Hepatocyte (in vitro differentiated cells): Measurements from ENCODE around the gene ACTR3C. TPM values are rescaled to one million over a fixed set of nuclear protein-coding genes. Genes with fewer than 3 reads are reported as not detected.
"Not testable (repeated sequence)": the region's sequence is repeated elsewhere in the genome, so short reads cannot be mapped to it uniquely, and the experiment has no call there.

Experiments used
- DNase-seq: peaks from one replicate; pipeline ENCODE4 v3.0.0-alpha.2; 2016; ENCODE audit warnings: low spot score
- H2AFZ ChIP-seq: fragments of 200-600 bp; sonication (generic); 2 replicates; pipeline ENCODE4 v1.6.0; 2016; ENCODE audit warnings: antibody characterized with exemption, mild to moderate bottlenecking
- H3K27ac ChIP-seq: fragments of 200-600 bp; sonication (generic); 2 replicates; pipeline ENCODE4 v1.5.1; 2016; ENCODE audit warnings: mild to moderate bottlenecking
- H3K27me3 ChIP-seq: fragments of 200-600 bp; sonication (generic); 2 replicates; pipeline ENCODE4 v1.6.1; 2016
- H3K36me3 ChIP-seq: fragments of 200-600 bp; sonication (generic); replicated peaks from 2 replicates; pipeline ENCODE4 v1.5.1; 2016; ENCODE audit warnings: low read depth; ENCODE audit not compliant: insufficient read depth
- H3K4me1 ChIP-seq: fragments of 200-600 bp; sonication (generic); 2 replicates; pipeline ENCODE4 v1.5.1; 2016; ENCODE audit warnings: mild to moderate bottlenecking, moderate library complexity; ENCODE audit not compliant: insufficient read depth
- H3K4me2 ChIP-seq: fragments of 200-600 bp; sonication (generic); 2 replicates; pipeline ENCODE4 v1.6.0; 2016
- H3K4me3 ChIP-seq: fragments of 200-600 bp; sonication (generic); 2 replicates; pipeline ENCODE4 v1.5.1; 2016; ENCODE audit warnings: mild to moderate bottlenecking
- H3K79me2 ChIP-seq: fragments of 200-600 bp; sonication (generic); 2 replicates; pipeline ENCODE4 v1.6.0; 2017; ENCODE audit warnings: mild to moderate bottlenecking
- H3K9me2 ChIP-seq: fragments of 200-600 bp; sonication (generic); replicated peaks from 2 replicates; pipeline ENCODE4 v1.6.0; 2017; ENCODE audit warnings: mild to moderate bottlenecking; ENCODE audit not compliant: insufficient read depth
- H3K9me3 ChIP-seq: fragments of 200-600 bp; sonication (generic); 2 replicates; pipeline ENCODE4 v1.5.1; 2016; ENCODE audit warnings: low read depth, mild to moderate bottlenecking
- H4K20me1 ChIP-seq: fragments of 200-600 bp; sonication (generic); 2 replicates; pipeline ENCODE4 v1.6.0; 2016; ENCODE audit warnings: mild to moderate bottlenecking; ENCODE audit not compliant: insufficient read depth, poor library complexity, severe bottlenecking
- WGBS: methylation state at CpG from one replicate; pipeline ENCODE4 v1.1.6; 2016; ENCODE audit warnings: low lambda C conversion rate; ENCODE audit errors: missing lambda C conversion rate; 5-methylcytosine and 5-hydroxymethylcytosine counted together
- polyA plus RNA-seq: library from polyadenylated mRNA; unstranded; fragments of >200 nt; fragmentation: Nextera tagmentation; extraction: Ambion mirVana; gene quantifications from 2 replicates; pipeline ENCODE4 v1.2.1, GENCODE V29; 2016
- total RNA-seq: library from RNA; depleted of rRNA; stranded (reverse); fragments of >200 nt; gene quantifications from 2 replicates; pipeline ENCODE4 v1.2.3, GENCODE V29; 2014

Gene ACTR3C
- total and polyA plus RNA-seq, 2 experiments from 2014 or later: 7.8 to 18.6 TPM

DNA sequence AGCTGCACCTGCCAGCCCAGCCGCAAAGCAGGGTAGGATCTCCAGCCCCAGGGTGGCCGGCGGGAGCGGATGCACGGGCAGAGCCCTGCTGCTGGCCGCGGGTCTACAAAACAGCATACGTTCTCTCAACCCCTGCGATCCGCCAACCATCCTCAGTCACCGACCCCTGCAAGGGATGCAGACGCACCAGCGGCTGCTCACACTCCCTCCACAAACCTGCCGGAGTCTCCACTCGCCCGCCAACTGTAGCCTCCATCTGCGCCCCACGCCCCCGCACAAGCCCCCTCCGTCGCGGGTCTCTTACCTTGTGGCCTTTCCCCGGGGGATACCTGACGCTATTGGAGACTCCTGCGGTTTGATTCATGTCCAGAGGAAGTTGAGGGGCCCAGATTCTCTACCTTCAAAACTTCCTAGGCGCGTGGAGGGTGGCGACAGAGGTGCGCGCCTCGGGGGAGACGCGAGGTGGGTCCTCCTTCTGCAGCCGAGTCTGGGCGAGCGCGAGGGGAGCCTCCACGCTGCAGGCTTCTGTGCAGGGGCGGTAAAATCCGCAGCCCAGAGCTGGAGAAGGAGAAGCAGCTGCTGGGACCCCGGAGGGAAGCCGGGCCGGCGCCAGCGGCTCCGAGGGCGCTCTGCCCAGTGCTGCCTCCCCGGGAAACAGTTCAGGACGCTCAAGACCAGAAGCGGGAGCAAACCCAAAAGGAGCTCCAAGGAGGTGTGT lies 103.2 kb downstream of the ACTR3C start:
- H3K27ac ChIP-seq, H3K79me2 ChIP-seq, H3K4me3 ChIP-seq, DNase-seq, H2AFZ ChIP-seq, H3K36me3 ChIP-seq, H3K4me1 ChIP-seq, H4K20me1 ChIP-seq, H3K9me3 ChIP-seq, H3K4me2 ChIP-seq, H3K9me2 ChIP-seq: not testable (repeated sequence)
- peaks cover 17% of the 10 kb centered on the region for H3K27me3 ChIP-seq
- 6% methylated on average over 22 of the region's 50 CpGs for WGBS

- H3K27me3 ChIP-seq, H4K20me1 ChIP-seq, H3K9me3 ChIP-seq, H3K27ac ChIP-seq, DNase-seq, H3K9me2 ChIP-seq, H2AFZ ChIP-seq, H3K79me2 ChIP-seq, H3K36me3 ChIP-seq, H3K4me3 ChIP-seq, H3K4me2 ChIP-seq, H3K4me1 ChIP-seq: not testable (repeated sequence)
- 88% methylated on average over 1 of the region's 1 CpG for WGBS
Measured at GRCh38 chr7:150206848-150207247, 116.5 kb downstream of the ACTR3C start.

GRCh38 chr7:150205866-150206265 lies 117.5 kb downstream of the ACTR3C start:
- not testable (repeated sequence) for H3K36me3 ChIP-seq, H2AFZ ChIP-seq, H3K4me2 ChIP-seq, H3K4me1 ChIP-seq, H3K4me3 ChIP-seq, H3K27me3 ChIP-seq, DNase-seq, H3K9me2 ChIP-seq, H3K79me2 ChIP-seq, H4K20me1 ChIP-seq, H3K27ac ChIP-seq, H3K9me3 ChIP-seq
- WGBS: 91% methylated on average over 4 of the region's 4 CpGs

GRCh38 chr7:150204577-150204976 lies 118.8 kb downstream of the ACTR3C start:
- H3K79me2 ChIP-seq, H3K9me2 ChIP-seq, H4K20me1 ChIP-seq, H3K27ac ChIP-seq, DNase-seq, H3K4me1 ChIP-seq, H3K9me3 ChIP-seq, H2AFZ ChIP-seq, H3K27me3 ChIP-seq, H3K4me2 ChIP-seq, H3K4me3 ChIP-seq, H3K36me3 ChIP-seq: not testable (repeated sequence)
- WGBS: 92% methylated on average over 7 of the region's 7 CpGs

DNA sequence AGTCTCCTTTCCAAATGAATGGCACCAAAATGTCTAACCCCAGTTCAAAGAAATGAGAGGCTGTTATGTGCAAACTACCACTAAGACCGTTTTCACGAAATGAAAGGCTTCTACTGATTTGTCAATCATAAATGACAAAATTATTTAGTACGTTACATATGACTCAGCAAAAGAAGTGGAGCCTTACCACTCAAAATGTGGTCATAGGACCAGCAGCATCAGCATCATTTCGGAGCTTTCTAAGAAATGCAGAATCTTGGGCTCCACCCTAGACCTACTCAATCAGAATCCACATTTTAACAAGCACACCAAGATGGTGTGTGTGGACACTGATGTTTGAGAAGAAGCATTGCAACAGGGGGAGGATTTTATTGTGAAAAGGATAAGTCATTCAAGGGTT lies 120.5 kb downstream of the ACTR3C start:
- H3K4me1 ChIP-seq, H3K27me3 ChIP-seq, H3K4me2 ChIP-seq, H4K20me1 ChIP-seq, H3K27ac ChIP-seq, H3K79me2 ChIP-seq, H3K4me3 ChIP-seq, H3K36me3 ChIP-seq, H3K9me3 ChIP-seq, H3K9me2 ChIP-seq, DNase-seq, H2AFZ ChIP-seq: not testable (repeated sequence)
- 92% methylated on average over 4 of the region's 4 CpGs for WGBS

Other genes with a start within 250 kb of the ACTR3C start
- gene LRRC61, start 190 bp downstream of the ACTR3C start, total RNA-seq: 23.4 and 24.0 TPM in 2 replicates
- gene LRRC61, start 190 bp downstream of the ACTR3C start, polyA plus RNA-seq: 35.4 and 38.7 TPM in 2 replicates
- gene RARRES2, start 18.1 kb upstream of the ACTR3C start, total RNA-seq: 104 and 122 TPM in 2 replicates
- 164 and 187 TPM in 2 replicates for gene RARRES2, start 18.1 kb upstream of the ACTR3C start, polyA plus RNA-seq
- gene REPIN1, start 45.3 kb upstream of the ACTR3C start, total RNA-seq: 75.5 and 79.1 TPM in 2 replicates
- gene REPIN1, start 45.3 kb upstream of the ACTR3C start, polyA plus RNA-seq: 102 and 107 TPM in 2 replicates
- gene ZNF775, start 55.8 kb upstream of the ACTR3C start, total RNA-seq: 5.2 and 8.3 TPM in 2 replicates
- 6.2 and 10.6 TPM in 2 replicates for gene ZNF775, start 55.8 kb upstream of the ACTR3C start, polyA plus RNA-seq
- gene GIMAP8, start 127.1 kb upstream of the ACTR3C start, total RNA-seq: 0.10 and 0.12 TPM in 2 replicates
- gene GIMAP8, start 127.1 kb upstream of the ACTR3C start, polyA plus RNA-seq: not detected in 2 replicates
- 0.12 and 0.33 TPM in 2 replicates for gene GIMAP7, start 191.3 kb upstream of the ACTR3C start, total RNA-seq
- gene GIMAP7, start 191.3 kb upstream of the ACTR3C start, polyA plus RNA-seq: 0.19 and 0.28 TPM in 2 replicates
- 0.63 and 1.8 TPM in 2 replicates for gene GIMAP4, start 243.8 kb upstream of the ACTR3C start, total RNA-seq
- not detected in 2 replicates for gene GIMAP4, start 243.8 kb upstream of the ACTR3C start, polyA plus RNA-seq